Stimulated activated CD8-positive, alpha-beta memory T cell treated with anti-CD3 and anti-CD28 coated beads, Interleukin-12 subunit alpha, Interleukin-12 subunit beta, amount 100 ng/mL, for 24 hours (primary cell): ENCODE data around the gene ATXN3.

Experiments
- DNase-seq: peaks from one replicate; pipeline ENCODE4 v3.0.0-alpha.2; 2020; ENCODE audit errors: extremely low read depth

The ATXN3 gene

GRCh38 chr14:92106143-92106926 is at the start of gene ATXN3:
ATXN3 (minus strand) TSS chr14:92106582; CDS start chr14:92106552, 30 bp downstream.
- DNase-seq: peak; percentile 91

- DNase-seq: no peak
Measured at GRCh38 chr14:92154283-92154942, 48.0 kb upstream of the ATXN3 start.

GRCh38 chr14:92153581-92153980 is 47.2 kb upstream of the ATXN3 start:
- no peak for DNase-seq

GRCh38 chr14:92144708-92145107 is 38.3 kb upstream of the ATXN3 start:
- DNase-seq: no peak

GRCh38 chr14:92143962-92144361 is 37.6 kb upstream of the ATXN3 start:
- no peak for DNase-seq

GRCh38 chr14:92143309-92143708 is 36.9 kb upstream of the ATXN3 start:
- DNase-seq: no peak

GRCh38 chr14:92135269-92135668 is 28.9 kb upstream of the ATXN3 start:
- DNase-seq: no peak

GRCh38 chr14:92134456-92134855 is 28.1 kb upstream of the ATXN3 start:
- no peak for DNase-seq

GRCh38 chr14:92122761-92123160 is 16.4 kb upstream of the ATXN3 start:
- DNase-seq: no peak

- no peak for DNase-seq
Measured at GRCh38 chr14:92122351-92122677, 15.9 kb upstream of the ATXN3 start.

GRCh38 chr14:92121670-92122350 is 15.4 kb upstream of the ATXN3 start, which contains the start of the genes CPSF2 and NDUFB1:
CPSF2 (plus strand) TSS chr14:92121969; CDS start chr14:92130985, 9,016 bp downstream.
NDUFB1 (minus strand) TSS chr14:92121706; CDS start chr14:92117637, 4,069 bp downstream.
- DNase-seq: peak; percentile 69

GRCh38 chr14:92121207-92121669 is 14.9 kb upstream of the ATXN3 start:
- no peak for DNase-seq

GRCh38 chr14:92109490-92109889 is 3.1 kb upstream of the ATXN3 start:
- DNase-seq: no peak

GRCh38 chr14:92108345-92109254 is 2.2 kb upstream of the ATXN3 start:
- no peak for DNase-seq

- no peak for DNase-seq
Measured at GRCh38 chr14:92105893-92106142, 564 bp downstream of the ATXN3 start.

- DNase-seq: no peak
Measured at GRCh38 chr14:92105073-92105892, 1.1 kb downstream of the ATXN3 start.

- DNase-seq: no peak
Measured at GRCh38 chr14:92103363-92103989, 2.9 kb downstream of the ATXN3 start.

GRCh38 chr14:92099802-92100201 is 6.6 kb downstream of the ATXN3 start:
- DNase-seq: no peak

GRCh38 chr14:92093320-92093719 is 13.1 kb downstream of the ATXN3 start:
- DNase-seq: no peak

- DNase-seq: no peak
Measured at GRCh38 chr14:92088494-92088893, 17.9 kb downstream of the ATXN3 start.
